Osteoblast (primary cell): ENCODE results near the gene DUSP7. TPM values are rescaled to one million over a fixed set of nuclear protein-coding genes. Genes with fewer than 3 reads are reported as not detected.

Experiments
- DNase-seq: peaks from one replicate; pipeline ENCODE4 v3.0.0; 2011; ENCODE audit warnings: low spot score, mixed read lengths; ENCODE audit not compliant: insufficient read length; ENCODE audit errors: missing footprints
- H2AFZ ChIP-seq: 2 replicates; pipeline ENCODE4 v1.6.0; 2011; ENCODE audit warnings: mild to moderate bottlenecking, low read length
- H3K27ac ChIP-seq: 2 replicates; pipeline ENCODE4 v1.5.1; 2011; ENCODE audit warnings: mild to moderate bottlenecking, low read depth, low read length, moderate library complexity
- H3K27me3 ChIP-seq: 2 replicates; pipeline ENCODE4 v1.6.0; 2012; ENCODE audit warnings: mild to moderate bottlenecking, control low read depth, inconsistent platforms, low read length, moderate library complexity; ENCODE audit not compliant: insufficient read depth
- H3K36me3 ChIP-seq: 2 replicates; pipeline ENCODE4 v1.5.1; 2011; ENCODE audit warnings: mild to moderate bottlenecking, low read length, control low read depth, moderate library complexity; ENCODE audit not compliant: insufficient read depth
- H3K4me1 ChIP-seq: 2 replicates; pipeline ENCODE4 v1.5.1; 2011; ENCODE audit warnings: mild to moderate bottlenecking, low read length, control low read depth, moderate library complexity; ENCODE audit not compliant: insufficient read depth
- H3K4me2 ChIP-seq: 2 replicates; pipeline ENCODE4 v1.6.0; 2011; ENCODE audit warnings: mild to moderate bottlenecking, low read length; ENCODE audit not compliant: insufficient read depth
- H3K4me3 ChIP-seq: fragments of 200-600 bp; sonication (generic); 3 replicates; pipeline ENCODE4 v1.5.1; 2012; ENCODE audit warnings: mild to moderate bottlenecking, low read length, inconsistent platforms; ENCODE audit not compliant: insufficient read depth
- H3K79me2 ChIP-seq: 2 replicates; pipeline ENCODE4 v1.6.0; 2012; ENCODE audit warnings: mild to moderate bottlenecking, low read length, control low read depth, inconsistent platforms; ENCODE audit not compliant: insufficient read depth
- H3K9me3 ChIP-seq: 2 replicates; pipeline ENCODE4 v1.5.1; 2011; ENCODE audit warnings: low read depth, low read length, control low read depth
- H4K20me1 ChIP-seq: 2 replicates; pipeline ENCODE4 v1.6.0; 2012; ENCODE audit warnings: mild to moderate bottlenecking, low read length, control low read depth; ENCODE audit not compliant: insufficient read depth
- total RNA-seq: library from RNA; depleted of rRNA; stranded (reverse); fragments of >200 nt; gene quantifications from 2 replicates; pipeline ENCODE4 v1.2.3, GENCODE V29; 2012
- TF ChIP-seq, protein P1 (sequence below): IDR thresholded peaks from 2 replicates; pipeline ENCODE4 v1.5.1; 2011; ENCODE audit warnings: mild to moderate bottlenecking, low read depth, low read length, moderate library complexity; ENCODE audit errors: extremely low read depth

DUSP7 gene
- total RNA-seq, 1 donor, result 12.7 TPM

DNA sequence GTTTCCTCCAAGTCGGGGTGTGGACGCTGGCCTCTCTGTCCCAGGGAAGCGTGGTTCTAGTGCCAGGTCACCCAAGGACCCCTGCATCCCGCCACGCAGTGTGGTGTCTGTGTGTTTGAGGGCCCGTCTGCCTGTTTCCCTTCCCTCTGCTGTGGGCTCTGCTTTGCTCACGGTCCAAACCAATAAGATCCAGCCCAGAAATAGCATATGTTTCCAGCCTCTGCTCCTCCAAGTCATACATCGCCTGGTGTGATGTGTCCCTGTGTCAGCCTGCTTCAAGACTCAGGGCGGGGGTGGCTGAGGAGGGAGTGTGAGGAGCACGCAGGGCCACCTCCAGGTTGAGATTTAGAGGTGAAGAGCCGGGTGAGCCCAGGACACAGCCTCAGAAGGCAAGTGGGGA lies 38.8 kb downstream of the DUSP7 start:
- H3K4me1 ChIP-seq, result peaks cover 19% of the 10 kb centered on the region
- H4K20me1 ChIP-seq, result no peaks in the 10 kb centered on the region
- H3K9me3 ChIP-seq, result no peaks in the 10 kb centered on the region
- H2AFZ ChIP-seq, result peak overlapping the region; percentile 67
- H3K27me3 ChIP-seq, result no peaks in the 10 kb centered on the region
- H3K4me3 ChIP-seq, result no peak overlapping the region
- H3K36me3 ChIP-seq, result no peaks in the 10 kb centered on the region
- H3K27ac ChIP-seq, result no peak overlapping the region
- no peak overlapping the region for H3K4me2 ChIP-seq
- TF ChIP-seq, protein P1, sequence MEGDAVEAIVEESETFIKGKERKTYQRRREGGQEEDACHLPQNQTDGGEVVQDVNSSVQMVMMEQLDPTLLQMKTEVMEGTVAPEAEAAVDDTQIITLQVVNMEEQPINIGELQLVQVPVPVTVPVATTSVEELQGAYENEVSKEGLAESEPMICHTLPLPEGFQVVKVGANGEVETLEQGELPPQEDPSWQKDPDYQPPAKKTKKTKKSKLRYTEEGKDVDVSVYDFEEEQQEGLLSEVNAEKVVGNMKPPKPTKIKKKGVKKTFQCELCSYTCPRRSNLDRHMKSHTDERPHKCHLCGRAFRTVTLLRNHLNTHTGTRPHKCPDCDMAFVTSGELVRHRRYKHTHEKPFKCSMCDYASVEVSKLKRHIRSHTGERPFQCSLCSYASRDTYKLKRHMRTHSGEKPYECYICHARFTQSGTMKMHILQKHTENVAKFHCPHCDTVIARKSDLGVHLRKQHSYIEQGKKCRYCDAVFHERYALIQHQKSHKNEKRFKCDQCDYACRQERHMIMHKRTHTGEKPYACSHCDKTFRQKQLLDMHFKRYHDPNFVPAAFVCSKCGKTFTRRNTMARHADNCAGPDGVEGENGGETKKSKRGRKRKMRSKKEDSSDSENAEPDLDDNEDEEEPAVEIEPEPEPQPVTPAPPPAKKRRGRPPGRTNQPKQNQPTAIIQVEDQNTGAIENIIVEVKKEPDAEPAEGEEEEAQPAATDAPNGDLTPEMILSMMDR, result no peak
- H3K79me2 ChIP-seq, result no peaks in the 10 kb centered on the region
- DNase-seq, result no peak

DNA sequence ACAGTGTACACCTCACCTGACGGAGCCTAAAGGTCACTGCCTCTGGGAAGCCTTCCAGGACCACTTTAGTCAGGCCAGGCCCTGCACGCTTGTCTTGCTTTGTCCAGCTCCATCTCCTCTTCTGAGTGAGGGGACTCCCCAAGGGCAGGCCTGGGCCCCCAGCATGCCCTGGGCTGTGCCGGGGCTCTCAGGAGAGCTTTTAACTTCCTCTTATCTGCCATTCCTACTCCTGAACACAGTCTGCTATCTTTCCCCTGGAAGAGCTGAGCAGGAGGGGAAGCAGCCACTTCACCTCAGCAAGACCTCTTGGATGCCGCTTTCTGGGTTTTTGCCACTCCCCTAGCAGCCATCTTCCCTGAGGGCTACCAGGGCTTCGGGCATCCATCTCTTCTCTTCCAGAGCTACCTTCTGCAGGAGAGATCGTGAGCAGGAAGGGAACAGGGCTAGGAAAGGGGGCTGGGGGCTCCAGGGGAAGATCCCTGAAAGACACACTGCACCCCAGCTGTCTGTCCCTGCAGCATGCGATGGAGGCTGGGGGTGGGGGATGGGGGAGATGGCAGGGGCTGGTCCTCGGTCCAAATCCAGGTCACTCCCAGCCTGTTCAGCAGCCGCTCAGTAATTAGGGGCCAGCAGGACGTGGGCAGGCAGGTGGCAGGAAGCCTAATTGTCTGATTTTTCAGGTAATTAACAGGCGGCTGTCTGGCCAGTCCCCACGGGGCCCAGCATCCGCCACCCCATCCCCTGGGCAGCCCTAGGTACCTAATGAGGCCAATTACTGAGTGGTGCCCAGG lies 40.7 kb downstream of the DUSP7 start:
- Histone ChIP-seq H2AFZ (no peak overlapping the region), H3K4me2 (no peak overlapping the region), H4K20me1 (no peaks in the 10 kb centered on the region), H3K27me3 (no peaks in the 10 kb centered on the region), H3K36me3 (no peaks in the 10 kb centered on the region), H3K27ac (no peak overlapping the region), H3K4me1 (peaks cover 9% of the 10 kb centered on the region), H3K9me3 (no peaks in the 10 kb centered on the region), H3K79me2 (no peaks in the 10 kb centered on the region), H3K4me3 (no peak overlapping the region)
- no peak for DNase-seq
- TF ChIP-seq, protein P1, result no peak

DNA sequence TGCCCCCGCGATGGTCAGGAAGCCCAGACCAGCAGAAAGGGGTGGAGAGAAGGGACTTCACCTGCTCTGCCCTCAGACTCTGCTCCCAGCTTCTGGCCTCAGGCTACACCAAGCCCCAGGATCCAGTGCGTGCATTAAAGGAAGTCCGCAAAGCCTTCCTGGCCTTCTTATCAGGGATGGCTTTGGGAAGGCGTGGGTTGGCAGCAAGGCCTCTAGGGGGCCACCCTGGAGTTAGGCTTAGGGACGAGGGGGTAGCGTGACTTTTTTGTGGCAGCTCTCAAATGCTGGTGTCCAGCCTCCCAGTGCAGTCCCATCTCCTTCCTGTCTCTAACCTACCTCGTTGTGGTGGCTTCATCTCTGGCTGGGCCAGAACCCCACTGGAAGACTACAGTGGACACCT lies 41.8 kb downstream of the DUSP7 start:
- Histone ChIP-seq H2AFZ (no peak overlapping the region), H3K36me3 (no peaks in the 10 kb centered on the region), H3K4me1 (peaks cover 6% of the 10 kb centered on the region), H3K4me2 (no peak overlapping the region), H3K4me3 (no peak overlapping the region), H3K9me3 (no peaks in the 10 kb centered on the region), H3K27ac (no peak overlapping the region), H4K20me1 (no peaks in the 10 kb centered on the region), H3K79me2 (no peaks in the 10 kb centered on the region), H3K27me3 (no peaks in the 10 kb centered on the region)
- DNase-seq, result no peak
- TF ChIP-seq, protein P1, result peak; percentile 42

DNA sequence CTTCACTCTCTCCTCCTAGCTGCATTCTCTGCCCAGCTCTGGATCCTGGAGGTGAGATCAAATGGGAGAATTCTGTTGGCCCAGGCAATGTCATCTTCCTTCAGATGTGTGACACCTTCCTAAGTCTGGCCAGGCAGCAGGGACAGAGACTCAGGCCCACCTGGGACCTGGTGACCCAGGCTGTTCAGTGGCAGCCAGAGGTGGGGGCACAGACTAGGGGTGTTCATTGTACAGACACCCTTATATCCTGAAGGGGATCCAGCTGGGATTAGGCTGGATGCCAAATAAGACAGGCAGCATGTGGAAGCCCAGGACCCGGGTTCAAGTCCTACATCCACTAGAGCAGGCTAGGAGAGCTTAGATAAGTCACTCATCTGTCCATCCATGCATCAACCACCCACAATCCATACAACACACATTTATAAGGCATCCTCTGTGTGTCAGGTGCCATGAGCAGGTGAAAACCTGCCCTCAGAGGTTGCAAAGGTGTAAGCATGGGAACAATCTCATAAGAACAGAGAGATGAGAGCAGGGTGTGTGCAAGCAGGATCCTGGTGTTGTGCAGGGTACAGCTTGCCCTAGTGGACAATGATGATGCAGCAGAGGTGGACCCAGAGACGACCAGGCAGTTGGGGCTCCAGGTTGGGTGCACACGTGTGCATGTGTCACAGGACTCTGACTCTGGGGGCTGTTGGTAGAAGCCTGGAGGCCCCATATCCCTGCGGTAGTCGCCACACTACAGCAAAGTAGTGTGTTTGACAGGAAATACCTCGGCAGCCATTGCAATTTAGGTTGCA lies 42.4 kb downstream of the DUSP7 start:
- no peak overlapping the region for H3K4me2 ChIP-seq
- H4K20me1 ChIP-seq, result no peaks in the 10 kb centered on the region
- H3K36me3 ChIP-seq, result no peaks in the 10 kb centered on the region
- H3K27me3 ChIP-seq, result no peaks in the 10 kb centered on the region
- no peak overlapping the region for H2AFZ ChIP-seq
- TF ChIP-seq, protein P1, result no peak
- H3K4me1 ChIP-seq, result peaks cover 4% of the 10 kb centered on the region
- H3K9me3 ChIP-seq, result no peaks in the 10 kb centered on the region
- H3K79me2 ChIP-seq, result no peaks in the 10 kb centered on the region
- H3K27ac ChIP-seq, result no peak overlapping the region
- H3K4me3 ChIP-seq, result no peak overlapping the region
- no peak for DNase-seq
